Neural progenitor cell (in vitro differentiated cells): ENCODE measurements around the gene RAX.

Experiments used
- CTCF ChIP-seq: fragments of 200-600 bp; sonication (generic); IDR thresholded peaks from 2 replicates; pipeline ENCODE4 v1.5.1; 2017; ENCODE audit warnings: antibody characterized with exemption, mild to moderate bottlenecking
- EZH2 ChIP-seq: fragments of 200-600 bp; sonication (generic); IDR thresholded peaks from 2 replicates; pipeline ENCODE4 v1.6.1; 2017; ENCODE audit warnings: antibody characterized with exemption, mild to moderate bottlenecking, moderate library complexity
- EZH2phosphoT487 ChIP-seq: fragments of 200-600 bp; sonication (generic); IDR thresholded peaks from 2 replicates; pipeline ENCODE4 v1.6.1; 2017; ENCODE audit warnings: antibody characterized with exemption

GRCh38 chr18:59264121-59264571, 9.1 kb downstream of the RAX start:
- TF ChIP-seq EZH2 = no peak
- no peak for TF ChIP-seq CTCF
- peak; percentile 66 for TF ChIP-seq EZH2phosphoT487
